ENCODE data around the gene CEP70.
A peak's percentile ranks its signal among the peaks of the same experiment; 100 is the strongest.
"Not testable (repeated sequence)": the region's sequence is repeated elsewhere in the genome, so short reads cannot be mapped to it uniquely, and the experiment has no call there.

Gene CEP70

DNA sequence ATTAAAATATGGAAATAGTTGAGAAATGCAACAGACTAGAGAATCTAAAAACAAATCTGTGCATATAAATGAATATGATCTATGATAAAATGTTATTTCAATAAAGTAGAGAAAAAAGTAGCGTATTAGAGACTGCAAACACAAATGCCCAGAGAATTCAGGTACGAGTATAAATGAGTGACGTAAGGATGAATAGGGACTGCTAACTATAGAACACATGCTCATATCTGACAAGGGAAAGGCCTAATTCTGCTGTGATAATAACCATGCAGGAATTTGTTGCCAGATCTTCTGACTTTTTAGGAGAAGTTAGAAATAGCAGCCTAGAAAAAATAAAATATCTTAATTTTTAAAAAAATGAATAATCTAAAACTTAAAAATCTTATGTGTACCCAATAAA, 86.5 kb downstream of the CEP70 start:
- no peak for DNase-seq

DNA sequence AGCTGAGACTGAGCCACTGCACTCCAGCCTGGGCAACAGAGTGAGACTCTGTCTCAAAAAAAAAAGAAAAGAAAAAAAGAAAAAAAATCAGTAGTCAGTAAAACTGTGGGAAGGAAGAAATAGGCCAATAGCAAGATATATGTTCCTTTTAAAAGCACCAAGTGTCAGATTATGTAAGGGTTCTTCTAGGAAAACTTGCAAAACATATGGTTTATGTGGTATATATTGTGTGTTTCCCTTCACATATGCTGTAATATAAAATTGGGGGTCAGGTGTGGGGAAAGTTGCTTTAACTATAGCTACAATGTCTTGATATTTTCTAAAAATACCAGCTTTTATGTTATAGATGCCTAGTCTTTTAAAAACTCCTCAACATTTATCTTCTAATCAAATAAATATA, 95.1 kb downstream of the CEP70 start:
- DNase-seq, result no peak

DNA sequence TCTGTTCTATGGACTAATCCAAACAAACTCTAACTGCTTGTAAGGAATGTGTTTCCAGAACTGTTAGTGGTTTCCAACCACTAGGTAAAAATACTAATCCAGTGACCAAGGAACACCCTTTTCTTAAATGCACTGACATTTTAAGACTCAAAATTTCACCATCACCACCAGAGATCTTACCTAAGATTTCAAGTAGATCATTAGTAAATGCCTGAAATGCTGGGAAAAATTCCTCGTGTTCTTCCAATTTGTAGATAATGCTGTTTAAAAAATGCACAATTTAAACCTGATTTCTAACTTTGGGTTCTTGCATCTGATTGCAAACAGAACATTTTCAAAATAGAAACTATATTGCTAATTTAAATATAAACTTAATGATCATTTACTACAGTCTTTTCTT, 96.2 kb downstream of the CEP70 start:
- no peak for DNase-seq

DNA sequence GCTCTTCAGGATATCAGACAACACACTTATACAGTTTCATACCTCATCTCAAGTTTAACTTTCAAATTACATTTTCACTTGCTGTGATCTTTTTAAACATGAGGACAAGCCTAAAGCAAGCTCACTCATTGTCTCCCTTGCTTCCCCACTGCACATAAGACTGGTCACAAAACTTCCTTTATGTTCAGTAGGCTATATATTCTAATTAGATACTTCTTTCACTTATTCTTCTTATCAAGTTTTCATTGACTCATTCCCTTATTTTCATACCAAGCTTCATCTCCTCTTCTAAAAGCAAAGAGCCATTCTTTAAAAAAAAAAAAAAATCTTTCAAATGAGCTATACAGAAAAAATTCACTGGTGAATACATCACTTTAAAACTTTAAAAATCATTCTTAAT, 97.0 kb downstream of the CEP70 start:
- DNase-seq, result no peak

DNA sequence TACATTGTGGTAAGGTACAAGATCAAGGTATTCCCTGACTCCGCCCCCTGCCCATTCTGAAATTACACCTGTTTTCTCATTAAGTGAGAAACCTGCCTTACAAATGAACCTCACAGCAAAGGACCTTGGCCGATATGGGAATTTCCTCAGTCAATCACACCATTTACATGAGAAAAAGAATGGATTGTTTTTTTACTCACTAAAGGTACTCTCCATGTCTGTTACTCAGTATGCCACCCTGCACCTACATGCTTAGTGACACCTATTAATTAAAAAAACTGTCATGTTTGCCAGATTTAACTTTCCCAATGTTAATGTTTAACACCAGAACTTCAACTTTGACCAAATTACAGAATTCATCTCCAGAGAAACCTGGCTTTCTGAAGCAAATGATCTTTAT, 97.6 kb downstream of the CEP70 start:
- no peak for DNase-seq

DNA sequence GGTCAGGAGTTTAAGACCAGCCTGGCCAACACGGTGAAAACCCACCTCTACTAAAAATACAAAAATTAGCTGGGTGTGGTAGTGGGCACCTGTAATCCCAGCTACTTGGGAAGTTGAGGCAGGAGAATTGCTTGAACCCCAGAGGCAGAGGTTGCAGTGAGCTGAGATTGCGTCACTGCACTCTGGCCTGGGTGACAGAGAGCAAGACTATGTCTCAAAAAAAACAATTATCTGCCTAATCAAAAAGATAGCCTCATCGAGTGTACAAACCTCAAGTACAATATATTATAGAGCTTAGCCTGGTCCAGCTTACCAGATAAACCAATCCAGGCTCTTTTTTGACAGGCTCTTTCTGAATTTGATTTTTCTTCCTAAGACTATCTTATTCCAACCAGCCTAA, 98.4 kb downstream of the CEP70 start:
- DNase-seq, result not testable (repeated sequence)

DNA sequence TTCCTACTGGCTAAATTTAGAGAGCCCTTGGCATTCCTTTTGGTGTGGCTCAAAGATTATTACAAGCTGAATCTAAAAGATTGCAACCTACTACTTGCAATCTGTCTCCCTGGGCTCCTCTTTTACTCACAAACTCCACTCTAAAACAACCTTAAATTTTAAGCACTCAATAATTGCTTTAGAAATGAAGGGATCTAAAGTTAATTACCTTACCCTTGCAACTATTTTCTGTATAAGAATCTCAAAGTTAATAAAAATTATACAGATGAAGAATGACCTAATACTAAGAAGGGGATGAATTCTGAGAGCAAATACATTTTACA, 99.5 kb downstream of the CEP70 start:
- no peak for DNase-seq

DNA sequence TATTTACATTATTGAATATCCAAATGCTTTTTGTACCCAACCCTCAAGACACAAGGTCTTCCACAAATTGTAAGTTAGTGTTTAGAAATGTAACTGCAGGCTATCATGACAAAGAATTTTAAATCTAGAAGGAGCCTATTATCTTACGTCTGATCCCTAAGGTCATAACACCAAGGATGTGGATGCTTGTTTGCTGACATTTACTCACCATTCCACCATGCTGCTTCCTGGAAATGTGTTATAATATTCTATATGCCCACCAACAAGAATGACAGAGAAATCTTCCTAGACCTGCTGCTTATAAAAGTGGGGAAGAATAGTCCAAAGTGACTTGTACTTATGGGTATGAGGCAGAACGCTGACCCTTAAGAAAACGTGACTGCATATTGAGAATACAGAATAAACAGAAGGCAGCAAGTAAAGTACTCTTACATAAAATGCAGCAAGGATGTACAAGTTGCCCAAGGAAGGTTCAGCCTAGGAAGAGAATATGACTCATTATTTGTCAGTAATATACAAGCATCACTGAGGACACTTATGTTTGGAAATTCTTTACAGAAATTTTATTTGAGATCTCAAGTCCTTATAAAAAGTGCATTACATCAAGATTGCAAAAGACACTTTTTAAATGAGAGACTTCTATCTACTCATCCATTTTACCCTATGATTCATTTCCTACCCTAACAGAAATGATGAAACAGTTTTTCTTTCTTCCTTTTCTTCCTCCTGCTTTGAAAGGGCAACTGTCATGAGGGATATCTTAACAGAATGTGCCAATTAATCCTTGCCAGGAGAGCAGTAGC, 100.1 kb downstream of the CEP70 start:
- peak; percentile 84 for DNase-seq

DNA sequence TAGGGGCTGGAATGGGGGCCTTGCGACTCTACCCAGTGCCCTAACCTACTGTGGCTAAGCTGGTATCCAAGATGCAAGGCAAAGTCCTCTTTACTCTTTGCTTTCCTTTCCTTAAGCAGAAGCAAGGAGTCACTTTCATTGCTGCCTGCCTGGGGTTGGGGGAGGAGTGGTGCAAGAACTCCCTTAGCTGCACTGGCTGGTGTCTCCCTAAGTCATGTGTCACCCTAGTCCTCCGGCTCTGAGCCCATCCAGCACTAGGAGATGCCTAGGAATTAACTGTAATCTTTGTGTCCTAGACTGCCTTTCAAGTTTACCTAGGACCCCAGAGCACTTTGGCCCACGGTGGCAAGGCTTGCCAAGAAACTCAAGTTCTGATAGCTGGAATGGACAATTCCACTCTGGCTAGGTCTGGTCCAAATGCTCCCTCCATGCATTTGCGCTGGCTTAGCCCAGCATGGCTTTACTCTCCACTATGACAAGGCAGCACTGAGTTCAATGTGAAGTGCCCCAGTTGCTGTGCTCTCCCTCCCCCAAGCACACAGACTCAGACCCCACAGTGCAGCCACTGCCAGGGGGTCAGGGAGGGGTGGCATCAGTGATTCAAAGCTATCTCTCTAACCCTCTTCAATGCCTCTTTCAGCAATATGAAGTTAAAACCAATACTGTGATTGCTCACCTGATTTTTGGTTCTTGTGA, 100.9 kb downstream of the CEP70 start:
- DNase-seq, result peak; percentile 8

DNA sequence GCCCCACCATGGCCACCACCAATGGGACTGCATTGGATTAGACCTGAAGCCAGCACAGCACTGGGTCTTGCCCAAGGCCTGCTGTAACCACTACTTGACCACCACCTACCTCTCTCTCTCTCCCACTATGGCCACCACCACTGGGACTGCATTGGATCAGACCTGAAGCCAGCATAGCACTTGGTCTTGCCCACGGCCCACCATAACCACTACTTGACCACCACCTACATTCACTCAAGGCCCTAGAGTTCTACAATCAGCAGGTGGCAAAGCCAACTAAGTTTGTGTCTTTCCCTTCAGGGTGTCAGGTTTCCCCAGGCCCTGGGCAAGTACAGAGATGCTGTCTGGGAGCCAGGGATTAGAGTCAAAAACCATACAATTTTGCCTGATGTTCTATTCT, 102.1 kb downstream of the CEP70 start:
- no peak for DNase-seq

DNA sequence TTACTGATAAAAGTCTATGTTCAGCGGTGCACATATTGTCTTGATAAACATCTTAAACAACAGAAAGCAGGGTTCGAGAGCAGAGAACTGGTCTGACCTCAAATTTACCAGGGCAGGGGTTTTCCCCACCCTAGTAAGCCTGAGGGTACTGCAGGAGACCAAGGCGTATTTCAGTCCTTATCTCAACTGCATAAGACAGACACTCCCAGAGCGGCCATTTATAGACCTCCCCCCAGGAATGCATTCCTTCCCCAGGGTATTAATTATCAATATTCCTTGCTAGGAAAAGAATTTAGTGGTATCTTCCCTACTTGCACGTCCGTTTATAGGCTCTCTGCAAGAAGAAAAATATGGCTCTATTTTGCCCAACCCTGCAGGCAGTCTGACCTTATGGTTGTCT, 107.5 kb downstream of the CEP70 start:
- not testable (repeated sequence) for DNase-seq

DNA sequence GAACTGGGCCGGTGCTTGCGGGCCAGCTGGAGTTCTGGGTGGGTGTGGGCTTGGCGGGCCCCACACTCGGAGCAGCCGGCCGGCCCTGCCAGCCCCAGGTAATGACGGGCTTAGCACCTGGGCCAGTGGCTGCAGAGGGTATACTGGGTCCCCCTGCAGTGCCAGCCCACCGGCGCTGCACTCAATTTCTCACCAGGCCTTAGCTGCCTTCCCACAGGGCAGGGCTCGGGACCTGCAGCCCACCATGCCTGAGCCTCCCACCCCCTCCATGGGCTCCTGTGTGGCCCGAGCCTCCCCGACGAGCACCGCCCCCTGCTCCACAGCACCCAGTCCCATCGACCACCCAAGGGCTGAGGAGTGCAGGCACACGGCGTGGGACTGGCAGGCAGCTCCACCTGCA, 109.4 kb downstream of the CEP70 start:
- DNase-seq, result not testable (repeated sequence)

DNA sequence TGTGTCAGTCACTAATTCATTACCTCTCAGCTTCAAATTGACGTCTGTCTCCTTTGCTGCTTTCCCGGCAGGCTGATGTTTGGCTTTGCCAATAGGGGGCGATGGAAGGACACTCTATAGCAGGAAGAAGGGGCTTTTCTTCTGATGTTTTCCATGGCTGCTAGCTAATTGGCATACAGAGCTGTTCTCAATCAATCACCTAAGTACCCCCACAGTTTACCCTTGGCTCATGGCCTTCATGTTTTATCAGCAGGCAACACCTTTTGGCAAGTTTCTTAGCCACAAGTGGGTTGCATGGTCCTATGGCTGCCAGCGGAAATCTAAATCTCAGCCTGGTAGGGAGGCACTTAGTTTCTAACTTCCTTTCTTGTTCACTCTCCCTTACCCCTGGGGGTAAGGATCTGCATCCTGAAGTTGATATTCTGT, 114.6 kb downstream of the CEP70 start:
- DNase-seq, result peak; percentile 56

DNA sequence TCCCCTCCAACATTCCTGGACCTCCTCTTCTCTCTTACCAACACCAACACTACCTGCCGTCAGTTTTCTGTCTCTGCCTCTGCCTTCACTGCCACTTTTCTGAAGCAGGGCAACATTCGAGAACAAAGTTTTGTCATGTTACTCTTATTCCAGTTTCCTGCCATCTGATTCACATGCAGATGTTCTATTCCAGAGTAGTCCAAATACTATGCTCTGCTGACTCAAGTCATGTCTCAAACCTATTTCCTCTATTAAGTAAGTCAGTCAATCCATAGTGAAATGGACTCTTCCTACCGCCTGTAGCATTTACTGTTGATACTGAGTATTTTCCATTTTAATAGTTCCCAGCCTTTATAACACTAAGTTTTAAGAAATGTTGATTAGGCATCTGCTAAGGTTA, 116.3 kb downstream of the CEP70 start:
- no peak for DNase-seq

DNA sequence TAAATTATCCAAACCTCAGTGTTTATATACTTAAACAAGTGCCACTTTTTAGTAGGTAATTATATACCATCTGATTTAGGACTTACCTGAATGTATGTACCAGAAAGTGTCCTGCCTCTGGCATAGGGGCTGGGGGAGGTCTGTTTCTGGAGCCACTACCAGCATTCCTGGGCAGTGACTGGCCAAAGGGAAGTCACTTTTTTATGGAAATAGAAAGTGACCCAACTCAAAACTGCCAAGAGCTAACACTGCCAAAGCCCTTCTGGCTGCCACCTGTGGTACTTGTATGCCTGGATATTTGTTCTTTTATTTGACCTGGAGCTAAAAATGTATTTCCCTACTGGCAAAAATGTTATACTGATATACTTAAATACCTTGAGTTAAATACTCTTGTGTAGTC, 116.9 kb downstream of the CEP70 start:
- DNase-seq, result no peak

DNA sequence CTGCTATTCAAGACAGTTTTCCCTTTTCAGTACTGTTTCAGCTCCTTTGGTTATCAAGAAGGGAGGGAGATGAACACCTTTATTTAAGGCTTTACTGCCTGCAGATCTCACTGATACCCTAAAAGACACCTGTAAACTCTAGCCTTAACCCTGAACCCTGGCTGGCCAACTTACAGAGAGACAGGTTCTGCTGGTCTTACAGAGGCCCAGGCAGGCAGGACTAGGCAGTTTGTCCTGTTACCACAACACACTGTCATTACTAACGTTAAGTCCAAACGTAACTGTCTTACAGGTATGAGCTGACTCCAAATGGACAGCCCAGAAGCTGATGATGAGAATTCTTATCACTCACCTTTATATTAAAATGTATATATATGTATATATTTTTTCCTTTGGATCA, 117.5 kb downstream of the CEP70 start:
- no peak for DNase-seq

DNA sequence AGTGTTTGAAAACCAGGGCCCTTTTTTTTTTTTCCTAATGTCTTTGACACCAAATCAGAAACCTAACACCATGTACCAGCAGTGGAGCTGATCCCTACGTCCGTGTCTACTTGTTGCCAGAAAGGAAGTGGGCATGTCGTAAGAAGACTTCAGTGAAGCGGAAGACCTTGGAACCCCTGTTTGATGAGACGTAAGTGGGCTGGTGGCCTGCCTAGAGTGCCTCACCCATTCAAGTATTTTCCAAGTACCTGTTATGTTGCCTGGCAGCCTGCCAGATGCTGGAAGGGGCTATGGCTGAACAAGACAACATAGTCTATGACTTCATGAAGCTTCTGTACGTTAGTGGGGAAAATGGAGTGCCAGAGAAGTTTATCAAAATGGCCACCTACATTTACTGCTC, 119.9 kb downstream of the CEP70 start:
- DNase-seq, result no peak

DNA sequence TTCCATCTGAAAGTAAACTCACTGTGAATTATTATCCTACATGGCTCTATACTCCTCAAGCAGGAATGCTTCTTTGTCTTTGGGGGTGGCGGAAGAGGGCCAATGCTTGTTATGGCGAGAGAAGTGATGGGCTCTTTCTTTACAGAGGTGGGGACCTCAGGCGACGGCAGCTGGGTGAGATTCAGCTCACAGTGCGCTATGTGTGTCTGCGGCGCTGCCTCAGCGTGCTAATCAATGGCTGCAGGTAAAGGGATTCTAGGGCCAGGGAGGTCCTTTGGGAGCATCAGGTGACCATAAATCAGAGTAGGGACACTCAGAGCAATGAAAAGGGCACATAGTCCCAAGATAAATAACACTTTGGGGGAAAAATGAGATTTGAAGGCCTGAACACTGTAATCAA, 120.7 kb downstream of the CEP70 start:
- no peak for DNase-seq

DNA sequence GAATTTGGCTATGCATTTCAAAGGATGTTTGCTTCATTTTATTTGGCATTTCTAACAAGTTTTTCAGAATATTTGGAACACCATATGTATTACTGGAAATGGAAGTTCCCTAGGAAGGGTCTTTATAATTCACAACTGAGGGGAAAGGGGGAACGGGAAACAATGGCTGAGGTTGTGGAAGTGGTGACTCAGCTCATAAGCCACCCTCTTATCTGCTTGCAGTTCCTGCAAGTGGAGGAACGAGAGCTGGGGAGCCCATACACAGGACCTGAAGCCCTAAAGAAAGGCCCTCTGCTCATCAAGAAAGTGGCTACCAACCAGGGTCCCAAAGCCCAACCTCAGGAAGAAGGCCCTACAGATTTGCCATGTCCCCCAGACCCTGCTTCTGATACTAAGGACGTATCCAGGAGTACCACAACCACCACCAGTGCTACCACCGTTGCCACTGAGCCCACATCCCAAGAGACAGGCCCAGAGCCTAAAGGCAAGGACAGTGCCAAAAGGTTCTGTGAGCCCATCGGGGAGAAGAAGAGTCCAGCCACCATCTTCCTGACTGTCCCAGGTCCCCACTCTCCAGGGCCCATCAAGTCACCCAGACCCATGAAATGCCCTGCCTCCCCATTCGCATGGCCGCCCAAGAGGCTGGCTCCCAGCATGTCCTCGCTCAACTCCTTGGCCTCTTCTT, 121.8 kb downstream of the CEP70 start:
- no peak for DNase-seq

DNA sequence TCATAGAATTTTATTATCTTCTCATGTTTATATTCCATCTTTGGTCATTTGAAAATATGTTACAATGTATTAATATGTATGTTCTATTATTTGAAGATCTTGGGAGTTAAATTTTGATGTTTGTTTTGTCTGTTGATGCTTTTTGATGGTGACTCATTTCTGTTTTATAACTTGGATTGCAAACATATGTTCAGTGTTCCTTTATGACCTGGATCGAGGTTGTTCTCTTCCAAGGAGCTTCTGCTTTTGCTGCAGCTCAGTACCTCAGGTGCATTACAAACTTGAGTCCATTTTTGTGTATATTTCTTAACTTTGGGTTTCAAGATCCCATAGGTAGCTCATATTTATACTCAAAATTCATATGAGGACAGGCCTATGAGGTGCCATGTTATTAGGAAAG, 122.6 kb downstream of the CEP70 start:
- DNase-seq, result no peak

DNA sequence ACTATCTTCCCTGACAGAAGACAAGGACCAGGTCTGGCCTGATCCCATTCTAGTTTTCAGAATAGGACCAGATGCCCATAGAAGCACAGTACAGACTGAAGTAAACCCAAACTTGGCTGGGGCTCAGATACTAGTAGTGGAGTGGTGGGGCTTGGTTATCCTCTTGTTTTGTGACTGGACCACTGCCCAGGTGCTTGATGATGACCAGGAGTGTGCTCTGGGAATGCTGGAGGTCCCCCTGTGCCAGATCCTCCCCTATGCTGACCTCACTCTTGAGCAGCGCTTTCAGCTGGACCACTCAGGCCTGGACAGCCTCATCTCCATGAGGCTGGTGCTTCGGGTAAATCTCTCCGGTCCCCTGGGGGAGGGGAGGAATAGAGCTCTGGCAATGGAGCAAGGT, 123.4 kb downstream of the CEP70 start:
- DNase-seq, result no peak

DNA sequence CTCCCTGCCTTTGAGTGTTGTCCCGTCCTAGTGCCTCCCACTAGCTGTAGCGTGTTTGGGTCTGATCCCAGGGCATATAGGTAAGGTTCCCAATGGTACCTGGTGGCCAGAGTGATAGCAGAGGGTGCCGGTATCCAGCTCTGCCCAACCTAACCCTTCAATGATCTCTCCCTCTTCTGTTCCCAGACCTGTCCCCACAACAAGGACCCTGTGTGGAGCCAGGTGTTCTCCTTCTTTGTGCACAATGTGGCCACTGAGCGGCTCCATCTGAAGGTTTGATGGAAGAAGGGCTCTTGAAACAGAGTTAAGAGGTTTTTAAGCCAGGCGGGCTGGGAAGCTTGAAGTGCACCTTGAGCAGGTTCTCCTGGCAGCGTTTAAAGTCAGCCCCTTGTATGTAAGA, 124.2 kb downstream of the CEP70 start:
- DNase-seq, result no peak

DNA sequence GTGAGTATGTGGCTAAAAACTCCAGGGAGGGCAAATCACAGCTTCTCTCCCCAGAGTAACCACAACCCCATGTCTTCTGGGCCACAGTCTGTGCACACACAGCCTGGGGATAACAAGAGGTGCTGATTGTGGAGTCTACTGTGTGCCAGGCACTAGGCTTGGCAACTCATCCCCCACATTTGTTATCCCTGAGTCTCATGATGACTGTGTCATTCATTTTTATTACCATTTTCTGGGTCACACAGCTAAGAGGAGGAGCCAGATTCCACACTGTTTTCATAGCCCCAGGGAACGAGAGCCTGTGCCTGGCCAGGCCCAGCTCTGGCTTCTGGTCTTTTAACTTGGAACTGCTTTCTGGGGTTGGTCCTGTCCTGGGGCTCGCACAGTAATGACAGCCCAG, 125.2 kb downstream of the CEP70 start:
- no peak for DNase-seq

DNA sequence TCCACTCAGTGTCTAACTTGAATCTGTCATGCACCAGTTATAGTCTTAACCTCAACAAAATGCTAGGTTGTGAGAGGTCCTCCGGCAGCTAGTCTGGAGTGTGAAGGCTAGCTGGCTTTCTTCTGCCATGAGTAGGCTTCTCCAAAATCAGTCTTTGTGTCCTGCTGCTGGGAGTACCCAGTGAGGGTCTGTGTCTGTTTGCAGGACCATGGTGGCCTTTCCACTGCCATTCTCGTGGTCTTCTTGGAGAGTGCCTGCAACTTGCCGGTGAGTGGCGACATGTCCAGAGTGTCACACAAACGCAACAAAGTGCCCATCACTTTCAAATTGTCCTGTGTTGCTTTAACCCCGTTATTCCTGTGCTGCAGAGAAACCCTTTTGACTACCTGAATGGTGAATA, 125.6 kb downstream of the CEP70 start:
- DNase-seq, result no peak

Data from inflammatory macrophage treated with lipopolysaccharide for 4 hours (primary cell).